H9 (cell line): ENCODE results near the gene KCTD2. TPM values are rescaled to one million over a fixed set of nuclear protein-coding genes. Genes with fewer than 3 reads are reported as not detected.

Experiments used
- DNase-seq: peaks from one replicate; pipeline ENCODE4 v3.0.0-alpha.2; 2017
- H2AFZ ChIP-seq: one replicate; pipeline ENCODE4 v1.6.1; 2013; ENCODE audit warnings: mild to moderate bottlenecking, low read length, control low read depth, moderate library complexity
- H2AK5ac ChIP-seq: 2 replicates; pipeline ENCODE4 v1.6.1; 2013; ENCODE audit warnings: low read length, control low read depth, mixed read lengths; ENCODE audit not compliant: insufficient read length
- H2BK120ac ChIP-seq: one replicate; pipeline ENCODE4 v1.6.1; 2013; ENCODE audit warnings: low read depth, mild to moderate bottlenecking, low read length, control low read depth, inconsistent platforms; ENCODE audit not compliant: poor library complexity, severe bottlenecking
- H2BK12ac ChIP-seq: 2 replicates; pipeline ENCODE4 v1.6.1; 2013; ENCODE audit warnings: low read length, control low read depth, mixed read lengths, low read depth; ENCODE audit not compliant: insufficient read length
- H2BK15ac ChIP-seq: 2 replicates; pipeline ENCODE4 v1.6.1; 2013; ENCODE audit warnings: low read depth, low read length, control low read depth
- H2BK20ac ChIP-seq: one replicate; pipeline ENCODE4 v1.6.1; 2013; ENCODE audit warnings: low read depth, mild to moderate bottlenecking, low read length, control low read depth, inconsistent platforms; ENCODE audit not compliant: poor library complexity, severe bottlenecking
- H2BK5ac ChIP-seq: 2 replicates; pipeline ENCODE4 v1.6.1; 2013; ENCODE audit warnings: low read length, control low read depth, mixed read lengths; ENCODE audit not compliant: insufficient read length
- H3K14ac ChIP-seq: 2 replicates; pipeline ENCODE4 v1.6.1; 2013; ENCODE audit warnings: low read length, control low read depth; ENCODE audit not compliant: insufficient read depth
- H3K18ac ChIP-seq: 2 replicates; pipeline ENCODE4 v1.6.1; 2013; ENCODE audit warnings: low read depth, mild to moderate bottlenecking, mixed read lengths, low read length, control low read depth; ENCODE audit not compliant: insufficient read length
- H3K23ac ChIP-seq: 2 replicates; pipeline ENCODE4 v1.6.1; 2013; ENCODE audit warnings: low read length, control low read depth, mixed read lengths, low read depth; ENCODE audit not compliant: insufficient read length
- H3K23me2 ChIP-seq: 2 replicates; pipeline ENCODE4 v1.6.1; 2013; ENCODE audit warnings: low read depth, mild to moderate bottlenecking, mixed read lengths, low read length, control low read depth; ENCODE audit not compliant: insufficient read length, poor library complexity, severe bottlenecking
- H3K27ac ChIP-seq: 2 replicates; pipeline ENCODE4 v1.5.1; 2013; ENCODE audit warnings: low read length, control low read depth, mixed read lengths, low read depth; ENCODE audit not compliant: insufficient read length
- H3K27me3 ChIP-seq: 2 replicates; pipeline ENCODE4 v1.6.1; 2013; ENCODE audit warnings: low read length, control low read depth, inconsistent platforms; ENCODE audit not compliant: insufficient read depth
- H3K4ac ChIP-seq: 2 replicates; pipeline ENCODE4 v1.6.1; 2013; ENCODE audit warnings: low read depth, mild to moderate bottlenecking, control low read depth, inconsistent platforms, low read length, moderate library complexity
- H3K4me1 ChIP-seq: 2 replicates; pipeline ENCODE4 v1.6.1; 2013; ENCODE audit warnings: low read length, control low read depth, inconsistent platforms; ENCODE audit not compliant: insufficient read depth
- H3K4me2 ChIP-seq: 2 replicates; pipeline ENCODE4 v1.6.1; 2013; ENCODE audit warnings: low read length, control low read depth, mixed read lengths; ENCODE audit not compliant: insufficient read length, insufficient read depth
- H3K56ac ChIP-seq: 2 replicates; pipeline ENCODE4 v1.6.1; 2013; ENCODE audit warnings: low read depth, mild to moderate bottlenecking, mixed read lengths, low read length, control low read depth; ENCODE audit not compliant: insufficient read length
- H3K79me1 ChIP-seq: 2 replicates; pipeline ENCODE4 v1.6.1; 2013; ENCODE audit warnings: low read depth, mild to moderate bottlenecking, moderate library complexity, low read length, control low read depth, inconsistent platforms; ENCODE audit not compliant: insufficient read depth, poor library complexity, severe bottlenecking
- H3K79me2 ChIP-seq: 2 replicates; pipeline ENCODE4 v1.6.1; 2013; ENCODE audit warnings: low read length, control low read depth, inconsistent platforms; ENCODE audit not compliant: insufficient read depth
- H3K9ac ChIP-seq: 2 replicates; pipeline ENCODE4 v1.6.1; 2013; ENCODE audit warnings: low read length, control low read depth, mixed read lengths; ENCODE audit not compliant: insufficient read length; ENCODE audit errors: extremely low read depth
- H3K9me3 ChIP-seq: one replicate; pipeline ENCODE4 v1.6.1; 2013; ENCODE audit warnings: low read depth, low read length, inconsistent platforms; ENCODE audit not compliant: control insufficient read depth
- H3T11ph ChIP-seq: one replicate; pipeline ENCODE4 v1.6.1; 2013; ENCODE audit warnings: mild to moderate bottlenecking, low read length, control low read depth, inconsistent platforms
- H4K20me1 ChIP-seq: one replicate; pipeline ENCODE4 v1.6.1; 2013; ENCODE audit not compliant: control insufficient read depth, insufficient read length, insufficient read depth
- H4K5ac ChIP-seq: 2 replicates; pipeline ENCODE4 v1.6.1; 2013; ENCODE audit warnings: low read depth, mild to moderate bottlenecking, mixed read lengths, low read length, control low read depth; ENCODE audit not compliant: insufficient read length
- H4K8ac ChIP-seq: replicated peaks from 2 replicates; pipeline ENCODE4 v1.6.1; 2013; ENCODE audit warnings: low read length, control low read depth, mixed read lengths, low read depth; ENCODE audit not compliant: insufficient read length
- H4K91ac ChIP-seq: 2 replicates; pipeline ENCODE4 v1.6.1; 2013; ENCODE audit warnings: low read depth, mild to moderate bottlenecking, moderate library complexity, mixed read lengths, low read length, control low read depth; ENCODE audit not compliant: insufficient read length
- H3K27ac Mint-ChIP-seq, 3 experiments: 2 replicates in 2 of 3; 3 replicates in 1 of 3; pipeline ENCODE4 v1.8.0; 2020 to 2021; ENCODE audit warnings: mixed read lengths in 3 of 3, mild to moderate bottlenecking in 1 of 3, moderate library complexity in 1 of 3
- H3K27me3 Mint-ChIP-seq: 2 replicates; pipeline ENCODE4 v1.8.0; 2021; ENCODE audit warnings: low read depth, mild to moderate bottlenecking, moderate library complexity, mixed read lengths
- H3K36me3 Mint-ChIP-seq, 3 experiments: 2 replicates in 2 of 3; 3 replicates in 1 of 3; pipeline ENCODE4 v1.8.0; 2020 to 2021; ENCODE audit warnings: low read depth in 3 of 3, mixed read lengths in 3 of 3; ENCODE audit not compliant: insufficient read depth in 1 of 3
- H3K4me1 Mint-ChIP-seq, 2 experiments: 2 replicates each; pipeline ENCODE4 v1.8.0; 2020; ENCODE audit warnings: mixed read lengths in 2 of 2
- H3K4me3 Mint-ChIP-seq, 2 experiments: 2 replicates in 1 of 2; 3 replicates in 1 of 2; pipeline ENCODE4 v1.8.0; 2020 to 2021; ENCODE audit warnings: mild to moderate bottlenecking in 2 of 2, mixed read lengths in 2 of 2, moderate library complexity in 1 of 2
- H3K9me3 Mint-ChIP-seq, 2 experiments: 2 replicates in 1 of 2; 3 replicates in 1 of 2; pipeline ENCODE4 v1.8.0; 2020; ENCODE audit warnings: mild to moderate bottlenecking in 2 of 2, mixed read lengths in 2 of 2, moderate library complexity in 1 of 2
- CTCF ChIP-seq: fragments of 200-600 bp; sonication (generic); conservative IDR thresholded peaks from 3 replicates; pipeline ENCODE4 v1.8.0; 2021; ENCODE audit warnings: antibody characterized with exemption, mild to moderate bottlenecking
- WGBS: extraction: QIAGEN DNeasy Blood & Tissue Kit; methylation state at CpG from one replicate; pipeline ENCODE4 v1.1.7; 2013; ENCODE audit warnings: missing lambda C conversion rate, low lambda C conversion rate, mixed read lengths; ENCODE audit not compliant: insufficient read length; ENCODE audit errors: extremely low coverage; 5-methylcytosine and 5-hydroxymethylcytosine counted together
- total RNA-seq: library from RNA; stranded (reverse); gene quantifications from 2 replicates; pipeline ENCODE4 v1.2.1, GENCODE V29; 2021

KCTD2 gene
- total RNA-seq, 1 experiment from 2014 or later, result 40.1 TPM

- Histone ChIP-seq H3K4me2 (no peak overlapping the region), H2BK15ac (no peak overlapping the region), H2BK120ac (no peak overlapping the region), H3K14ac (no peak overlapping the region), H3K56ac (no peak overlapping the region), H2AFZ (no peak overlapping the region), H3K79me1 (no peaks in the 10 kb centered on the region), H3K79me2 (no peaks in the 10 kb centered on the region), H4K20me1 (no peaks in the 10 kb centered on the region), H3K23ac (no peak overlapping the region), H3K9me3 (no peaks in the 10 kb centered on the region), H3K4ac (no peak overlapping the region), H4K91ac (no peak overlapping the region), H2AK5ac (no peak overlapping the region), H3K23me2 (no peaks in the 10 kb centered on the region), H3K27me3 (no peaks in the 10 kb centered on the region), H4K8ac (no peak overlapping the region), H2BK5ac (no peak overlapping the region), H2BK20ac (no peak overlapping the region), H4K5ac (no peak overlapping the region), H3K27ac (no peak overlapping the region), H3T11ph (no peak overlapping the region), H2BK12ac (no peak overlapping the region), H3K9ac (no peak overlapping the region), H3K4me1 (peaks cover 3% of the 10 kb centered on the region; the same call in 1 of the 2 replicates), H3K18ac (no peak overlapping the region)
- no peak for TF ChIP-seq CTCF
- WGBS, result no CpG with 5 or more reads among the region's 7 CpGs
- Mint-ChIP-seq H3K4me1 (peaks cover 9% of the 10 kb centered on the region in 2 experiments; a peak in 3 of 4 replicates), H3K36me3 (peaks cover 7 to 44% (median 36%) of the 10 kb centered on the region in 3 experiments), H3K27ac (peak overlapping the region in 1 of 3 experiments; percentile 61; a peak in 1 of 7 replicates), H3K4me3 (no peak overlapping the region), H3K9me3 (no peaks in the 10 kb centered on the region), H3K27me3 (no peaks in the 10 kb centered on the region)
- DNase-seq, result no peak
Observed at GRCh38 chr17:75097865-75098264, 50.8 kb downstream of the KCTD2 start.
